HFFc6 (cell line): ENCODE measurements around the gene CMSS1. TPM values are rescaled to one million over a fixed set of nuclear protein-coding genes. Genes with fewer than 3 reads are reported as not detected.

ENCODE experiments used
- DNase-seq: peaks from one replicate; pipeline ENCODE4 v3.0.0-alpha.2; 2018
- H3K27ac Mint-ChIP-seq: 2 replicates; pipeline ENCODE4 v1.8.0; 2020; ENCODE audit warnings: mild to moderate bottlenecking, mixed read lengths
- H3K27me3 Mint-ChIP-seq: 2 replicates; pipeline ENCODE4 v1.8.0; 2021; ENCODE audit warnings: mild to moderate bottlenecking, moderate library complexity, mixed read lengths; ENCODE audit not compliant: insufficient read depth
- H3K36me3 Mint-ChIP-seq: 2 replicates; pipeline ENCODE4 v1.8.0; 2021; ENCODE audit warnings: low read depth, mixed read lengths
- H3K4me1 Mint-ChIP-seq: 2 replicates; pipeline ENCODE4 v1.8.0; 2020; ENCODE audit warnings: low read depth, mixed read lengths
- H3K4me3 Mint-ChIP-seq: 2 replicates; pipeline ENCODE4 v1.8.0; 2020; ENCODE audit warnings: mild to moderate bottlenecking, moderate library complexity, mixed read lengths
- H3K9me3 Mint-ChIP-seq: 2 replicates; pipeline ENCODE4 v1.8.0; 2020; ENCODE audit warnings: mild to moderate bottlenecking, mixed read lengths
- CTCF ChIP-seq: fragments of 200-600 bp; sonication (generic); IDR thresholded peaks from 2 replicates; pipeline ENCODE4 v1.5.0; 2021; ENCODE audit warnings: antibody characterized with exemption, mild to moderate bottlenecking
- total RNA-seq, 6 experiments: library from RNA; stranded (reverse); fragmentation: NEBNext Ultra II Directional; extraction: Animal tissue kit (Norgen Biotek cat#: 25700); gene quantifications; 2 replicates in 1 of 6; 3 replicates in 5 of 6; pipeline ENCODE4 v1.2.3, GENCODE V29; 2021

Gene CMSS1
- total RNA-seq, 6 experiments from 2014 or later = 27.8 to 47.0 (median 38.1) TPM

DNA sequence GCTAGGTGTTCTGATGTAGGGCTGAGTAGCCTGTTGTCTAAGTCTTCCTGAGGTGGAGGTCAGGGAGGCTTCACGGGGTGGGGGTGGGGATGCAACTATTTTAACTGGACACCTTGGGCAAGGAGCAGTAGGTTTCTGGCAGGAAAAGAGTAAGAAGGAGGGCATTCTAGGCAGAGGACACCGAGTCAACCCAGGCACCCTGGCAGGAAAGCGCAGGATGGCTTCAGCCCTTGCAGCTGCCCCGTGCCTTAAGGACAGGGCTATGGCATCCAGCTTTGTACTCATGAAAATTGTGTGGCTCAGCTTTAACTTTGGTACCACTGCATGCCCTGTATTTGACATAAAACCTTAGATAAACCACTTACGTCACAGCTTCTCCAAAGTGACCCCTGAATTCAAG lies 303.0 kb downstream of the CMSS1 start:
- H3K27me3 Mint-ChIP-seq = no peaks in the 10 kb centered on the region
- no peak for TF ChIP-seq CTCF
- DNase-seq = no peak
- no peak overlapping the region for H3K4me3 Mint-ChIP-seq
- no peaks in the 10 kb centered on the region for H3K9me3 Mint-ChIP-seq
- no peaks in the 10 kb centered on the region for H3K36me3 Mint-ChIP-seq
- no peak overlapping the region for H3K27ac Mint-ChIP-seq
- peaks cover 22% of the 10 kb centered on the region for H3K4me1 Mint-ChIP-seq

DNA sequence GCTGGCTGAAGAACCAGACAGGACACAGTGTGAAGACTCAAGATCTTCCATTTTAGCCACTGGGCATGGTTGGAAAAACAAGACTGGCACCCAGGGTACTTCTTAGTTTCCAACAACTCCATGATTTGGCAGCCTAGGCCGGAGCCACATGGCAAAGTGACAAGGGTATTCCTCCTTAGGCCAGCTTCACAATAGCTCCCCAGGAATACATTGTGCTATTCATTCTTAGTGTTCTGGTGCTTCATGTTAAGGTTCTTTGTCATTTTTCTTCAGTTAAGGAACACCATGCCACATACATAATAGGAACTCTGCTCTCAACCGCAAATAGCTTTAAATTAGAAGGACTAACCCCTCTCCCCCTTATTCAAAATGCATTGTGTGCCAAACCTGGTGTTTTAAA lies 304.7 kb downstream of the CMSS1 start:
- TF ChIP-seq CTCF = no peak
- Mint-ChIP-seq H3K27me3 (no peaks in the 10 kb centered on the region), H3K9me3 (no peaks in the 10 kb centered on the region), H3K4me3 (no peak overlapping the region), H3K4me1 (peaks cover 27% of the 10 kb centered on the region), H3K27ac (no peak overlapping the region), H3K36me3 (no peaks in the 10 kb centered on the region)
- no peak for DNase-seq

DNA sequence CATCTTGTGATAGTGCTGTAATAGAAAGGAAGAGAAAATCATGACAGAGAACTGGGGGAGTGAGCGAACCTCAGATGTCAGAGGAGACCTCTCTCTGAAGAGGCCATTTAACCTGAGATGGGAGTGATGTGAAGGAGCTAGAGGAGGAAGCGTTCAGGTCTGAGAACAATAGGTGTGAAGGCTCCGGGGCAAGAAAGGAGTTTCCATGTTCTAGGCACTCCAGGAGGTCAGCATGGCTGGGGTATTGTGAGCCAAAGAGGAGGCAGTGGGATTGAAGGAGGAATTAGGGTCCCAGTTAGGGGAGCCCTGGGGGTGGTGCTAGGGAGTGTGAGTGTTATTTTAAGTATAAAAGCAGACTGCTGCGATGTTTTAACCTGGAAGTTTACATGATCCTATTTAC lies 305.4 kb downstream of the CMSS1 start:
- Mint-ChIP-seq H3K27me3 (no peaks in the 10 kb centered on the region), H3K36me3 (no peaks in the 10 kb centered on the region), H3K27ac (no peak overlapping the region), H3K4me1 (peaks cover 27% of the 10 kb centered on the region), H3K9me3 (no peaks in the 10 kb centered on the region), H3K4me3 (no peak overlapping the region)
- no peak for DNase-seq
- no peak for TF ChIP-seq CTCF

- Mint-ChIP-seq H3K4me3 (no peak overlapping the region), H3K27me3 (no peaks in the 10 kb centered on the region), H3K36me3 (no peaks in the 10 kb centered on the region), H3K9me3 (no peaks in the 10 kb centered on the region), H3K4me1 (peaks cover 25% of the 10 kb centered on the region), H3K27ac (no peak overlapping the region)
- no peak for DNase-seq
- TF ChIP-seq CTCF = no peak
Measured at GRCh38 chr3:100124201-100124761, 306.6 kb downstream of the CMSS1 start.

- Mint-ChIP-seq H3K4me1 (peaks cover 15% of the 10 kb centered on the region), H3K36me3 (no peaks in the 10 kb centered on the region), H3K27ac (no peak overlapping the region)
Measured at GRCh38 chr3:100125161-100125938, 307.7 kb downstream of the CMSS1 start.

More at GRCh38 chr3:100125161-100125938, 307.7 kb downstream of the CMSS1 start:
- H3K9me3 Mint-ChIP-seq = no peaks in the 10 kb centered on the region
- no peak overlapping the region for H3K4me3 Mint-ChIP-seq
- no peak for TF ChIP-seq CTCF
- peak; percentile 5 for DNase-seq
- H3K27me3 Mint-ChIP-seq = no peaks in the 10 kb centered on the region
